Measurements from ENCODE around the gene METTL25B.
A peak's percentile ranks its signal among the peaks of the same experiment; 100 is the strongest.

Gene METTL25B

GRCh38 chr1:156717351-156717750 lies 10.9 kb upstream of the METTL25B start:
- no peak for TF ChIP-seq CTCF (conservative IDR thresholded peaks at IDR 0.05; ENCODE audit: low read depth, low read length)
- Histone ChIP-seq H2AFZ (ENCODE audit: low read depth) (no peak overlapping the region), H3K27ac (no peak overlapping the region)

GRCh38 chr1:156721131-156721530 lies 7.1 kb upstream of the METTL25B start:
- Histone ChIP-seq H3K36me3 (ENCODE audit: insufficient read depth) (peaks cover 34% of the 10 kb centered on the region; the same call in 1 of the 2 replicates), H3K9ac (no peak overlapping the region), H3K4me3 (IDR thresholded peaks at IDR 0.05; ENCODE audit: insufficient read depth, low read depth, low read length) (no peak overlapping the region), H3K4me2 (no peak overlapping the region), H3K27ac (no peak overlapping the region), H3K79me2 (ENCODE audit: insufficient read depth, low read depth) (peaks cover 36% of the 10 kb centered on the region), H3K4me1 (ENCODE audit: low read depth, poor library complexity, severe bottlenecking) (peaks cover 33% of the 10 kb centered on the region), H3K27me3 (ENCODE audit: insufficient read depth, low read depth) (no peaks in the 10 kb centered on the region), H2AFZ (ENCODE audit: low read depth) (no peak overlapping the region), H4K20me1 (ENCODE audit: insufficient read depth) (peaks cover 20% of the 10 kb centered on the region)
- no peak for TF ChIP-seq CTCF (conservative IDR thresholded peaks at IDR 0.05; ENCODE audit: low read depth, low read length)

More at GRCh38 chr1:156717351-156717750, 10.9 kb upstream of the METTL25B start:
- Histone ChIP-seq H3K4me3 (IDR thresholded peaks at IDR 0.05; ENCODE audit: insufficient read depth, low read depth, low read length) (no peak overlapping the region), H4K20me1 (ENCODE audit: insufficient read depth) (no peaks in the 10 kb centered on the region), H3K4me1 (ENCODE audit: low read depth, poor library complexity, severe bottlenecking) (peaks cover 10% of the 10 kb centered on the region), H3K4me2 (no peak overlapping the region), H3K36me3 (ENCODE audit: insufficient read depth) (peaks cover 15% of the 10 kb centered on the region; the same call in 1 of the 2 replicates), H3K9ac (no peak overlapping the region), H3K27me3 (ENCODE audit: insufficient read depth, low read depth) (peaks cover 6% of the 10 kb centered on the region; the same call in 1 of the 2 replicates), H3K79me2 (ENCODE audit: insufficient read depth, low read depth) (no peaks in the 10 kb centered on the region)

GRCh38 chr1:156721535-156721934 lies 6.7 kb upstream of the METTL25B start:
- H3K27ac ChIP-seq: no peak overlapping the region
- peaks cover 37% of the 10 kb centered on the region for H3K4me1 ChIP-seq (ENCODE audit: low read depth, poor library complexity, severe bottlenecking)
- TF ChIP-seq CTCF (conservative IDR thresholded peaks at IDR 0.05; ENCODE audit: low read depth, low read length): no peak
- H3K4me2 ChIP-seq: no peak overlapping the region
- H3K79me2 ChIP-seq (ENCODE audit: insufficient read depth, low read depth): peaks cover 40% of the 10 kb centered on the region
- peaks cover 34% of the 10 kb centered on the region; the same call in 1 of the 2 replicates for H3K36me3 ChIP-seq (ENCODE audit: insufficient read depth)
- no peaks in the 10 kb centered on the region for H3K27me3 ChIP-seq (ENCODE audit: insufficient read depth, low read depth)
- no peak overlapping the region for H3K9ac ChIP-seq
- peaks cover 20% of the 10 kb centered on the region for H4K20me1 ChIP-seq (ENCODE audit: insufficient read depth)
- H2AFZ ChIP-seq (ENCODE audit: low read depth): no peak overlapping the region
- no peak overlapping the region for H3K4me3 ChIP-seq (IDR thresholded peaks at IDR 0.05; ENCODE audit: insufficient read depth, low read depth, low read length)

DNA sequence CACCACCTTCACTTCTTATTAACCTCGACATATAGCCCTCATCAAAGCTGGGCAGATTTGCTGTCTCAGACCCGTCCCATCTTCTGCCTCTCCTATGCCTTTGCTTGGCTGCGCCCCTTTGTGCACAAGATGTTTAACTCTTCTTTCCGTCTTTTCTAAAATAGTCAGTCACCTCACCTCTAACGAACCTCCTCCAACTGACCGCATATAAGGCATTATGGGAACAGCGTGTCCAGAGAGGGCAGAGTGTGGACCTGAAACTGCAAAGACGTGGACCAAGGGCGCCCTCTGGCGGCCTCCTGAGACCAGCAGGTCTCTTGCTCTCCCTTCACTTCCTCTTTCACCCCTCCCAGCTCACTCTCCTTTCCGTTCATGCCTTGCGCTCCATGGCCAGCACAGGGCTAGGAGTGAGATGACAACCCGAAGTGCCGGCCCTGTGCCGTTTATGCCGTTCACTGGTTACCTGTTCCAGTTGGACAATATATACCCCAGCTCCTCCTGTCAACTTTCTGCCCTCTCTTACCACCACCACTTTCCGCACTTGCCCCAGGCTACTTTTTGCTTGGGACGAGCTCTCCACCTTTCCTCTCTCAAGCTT lies 2.5 kb upstream of the METTL25B start:
- no peak overlapping the region for H2AFZ ChIP-seq (ENCODE audit: low read depth)
- peaks cover 20% of the 10 kb centered on the region for H4K20me1 ChIP-seq (ENCODE audit: insufficient read depth)
- no peaks in the 10 kb centered on the region for H3K27me3 ChIP-seq (ENCODE audit: insufficient read depth, low read depth)
- H3K4me3 ChIP-seq (IDR thresholded peaks at IDR 0.05; ENCODE audit: insufficient read depth, low read depth, low read length): peak overlapping the region; percentile 94
- peaks cover 69% of the 10 kb centered on the region for H3K79me2 ChIP-seq (ENCODE audit: insufficient read depth, low read depth)
- H3K27ac ChIP-seq: no peak overlapping the region; the same call in 1 of the 2 replicates
- H3K4me1 ChIP-seq (ENCODE audit: low read depth, poor library complexity, severe bottlenecking): peaks cover 60% of the 10 kb centered on the region
- peak overlapping the region; percentile 90 for H3K4me2 ChIP-seq
- TF ChIP-seq CTCF (conservative IDR thresholded peaks at IDR 0.05; ENCODE audit: low read depth, low read length): peak; percentile 99
- H3K9ac ChIP-seq: peak overlapping the region; percentile 3; the same call in 1 of the 2 replicates
- peaks cover 32% of the 10 kb centered on the region; the same call in 1 of the 2 replicates for H3K36me3 ChIP-seq (ENCODE audit: insufficient read depth)
